A673 (cell line): ENCODE data around the gene LDHB. TPM values are rescaled to one million over a fixed set of nuclear protein-coding genes. Genes with fewer than 3 reads are reported as not detected.
"Not testable (repeated sequence)": the region's sequence is repeated elsewhere in the genome, so short reads cannot be mapped to it uniquely, and the experiment has no call there.

Source experiments
- BruUV-seq: library from RNA; stranded (reverse); fragments of 400-500 nt; replicated peaks from 2 replicates; lab custom pipeline; 2021; lab: Mats Ljungman, UMichigan
- CTCF ChIA-PET: fragments of 300-600 bp; sonication (Branson Sonifier 250); formaldehyde crosslinking; loops from one replicate; lab custom pipeline; 2022; ENCODE audit warnings: antibody characterized with exemption; lab: Charles Lee
- POLR2A ChIA-PET: fragments of 300-600 bp; sonication (Branson Sonifier 250); formaldehyde crosslinking; loops from one replicate; lab custom pipeline; 2022; ENCODE audit warnings: antibody characterized with exemption; ENCODE audit not compliant: low non-redundant PET; lab: Charles Lee
- DNase-seq: peaks from one replicate; pipeline ENCODE4 v3.0.0-alpha.2; 2015; ENCODE audit warnings: low spot score
- H3K27ac ChIP-seq: fragments of 200-600 bp; sonication (generic); 2 replicates; pipeline ENCODE4 v1.5.1; 2016; ENCODE audit warnings: mixed run types, low read depth, mild to moderate bottlenecking, mixed read lengths, antibody characterized with exemption, low read length; ENCODE audit not compliant: poor library complexity, severe bottlenecking
- H3K27me3 ChIP-seq: fragments of 200-600 bp; sonication (generic); replicated peaks from 2 replicates; pipeline ENCODE4 v1.6.1; 2017; ENCODE audit warnings: mixed run types, low read depth, mild to moderate bottlenecking, mixed read lengths, antibody characterized with exemption, low read length; ENCODE audit not compliant: insufficient read depth, poor library complexity
- H3K36me3 ChIP-seq: fragments of 200-600 bp; sonication (generic); 2 replicates; pipeline ENCODE4 v1.6.1; 2016; ENCODE audit warnings: mixed run types, mild to moderate bottlenecking, mixed read lengths, antibody characterized with exemption, low read length; ENCODE audit not compliant: insufficient read depth, poor library complexity, severe bottlenecking
- H3K4me1 ChIP-seq: fragments of 200-600 bp; sonication (generic); 2 replicates; pipeline ENCODE4 v1.6.1; 2017; ENCODE audit warnings: mixed run types, mild to moderate bottlenecking, mixed read lengths, antibody characterized with exemption, low read length; ENCODE audit not compliant: insufficient read depth, poor library complexity, severe bottlenecking
- H3K4me3 ChIP-seq: fragments of 200-600 bp; sonication (generic); 2 replicates; pipeline ENCODE4 v1.5.1; 2016; ENCODE audit warnings: low read depth, mixed run types, mild to moderate bottlenecking, mixed read lengths, low read length; ENCODE audit not compliant: poor library complexity, severe bottlenecking
- H3K9me3 ChIP-seq: fragments of 200-600 bp; sonication (generic); 2 replicates; pipeline ENCODE4 v1.6.1; 2016; ENCODE audit warnings: mixed run types, low read depth, mild to moderate bottlenecking, mixed read lengths, antibody characterized with exemption, low read length; ENCODE audit not compliant: poor library complexity, severe bottlenecking
- CTCF ChIP-seq: fragments of 300-800, 200-600 bp; sonication (generic); conservative IDR thresholded peaks from 2 replicates; pipeline ENCODE4 v1.5.1; 2017; ENCODE audit warnings: low read depth, mild to moderate bottlenecking, antibody characterized with exemption, low read length, moderate library complexity, mixed read lengths
- EZH2 ChIP-seq: fragments of 200-600 bp; sonication (generic); IDR thresholded peaks from 2 replicates; pipeline ENCODE4 v1.6.1; 2017; ENCODE audit warnings: borderline replicate concordance, low read depth, mild to moderate bottlenecking, mixed read lengths, antibody characterized with exemption, low read length; ENCODE audit not compliant: poor library complexity, severe bottlenecking
- intact Hi-C: fragments of 100-400 bp; cut with micrococcal nuclease; formaldehyde crosslinking; loops from one replicate; pipeline ENCODE4 v1.10.0; 2022; ENCODE audit not compliant: unreplicated experiment
- total RNA-seq: library from RNA; stranded (reverse); gene quantifications from 2 replicates; pipeline ENCODE4 v1.2.3, GENCODE V29; 2021

LDHB gene
- total RNA-seq, 1 experiment from 2014 or later = 1,201 TPM

- H3K27ac ChIP-seq = no peak overlapping the region
- H3K27me3 ChIP-seq = peaks cover 49% of the 10 kb centered on the region
- no TSS peak for BruUV-seq
- no peaks in the 10 kb centered on the region for H3K4me1 ChIP-seq
- no peak for TF ChIP-seq CTCF
- DNase-seq = no peak
- H3K36me3 ChIP-seq = no peaks in the 10 kb centered on the region
- H3K9me3 ChIP-seq = no peaks in the 10 kb centered on the region
- H3K4me3 ChIP-seq = no peak overlapping the region
- POLR2A ChIA-PET = no interaction called here
- CTCF ChIA-PET = no interaction called here
- intact Hi-C loops = no loop called here
Measured at GRCh38 chr12:21675096-21675495, 17.5 kb upstream of the LDHB start.

- intact Hi-C loops, H3K4me3 ChIP-seq, DNase-seq, CTCF ChIA-PET, BruUV-seq, H3K27ac ChIP-seq, H3K9me3 ChIP-seq, H3K36me3 ChIP-seq, POLR2A ChIA-PET, H3K4me1 ChIP-seq: not testable (repeated sequence)
- peaks cover 60% of the 10 kb centered on the region for H3K27me3 ChIP-seq
Measured at GRCh38 chr12:21673830-21674552, 16.3 kb upstream of the LDHB start.

- ChIA-PET CTCF (no interaction called here), POLR2A (no interaction called here)
- Histone ChIP-seq H3K4me3 (no peak overlapping the region), H3K27ac (no peak overlapping the region), H3K36me3 (no peaks in the 10 kb centered on the region), H3K27me3 (peaks cover 78% of the 10 kb centered on the region), H3K9me3 (no peaks in the 10 kb centered on the region), H3K4me1 (no peaks in the 10 kb centered on the region)
- BruUV-seq = no TSS peak
- intact Hi-C loops = no loop called here
- DNase-seq = no peak
- TF ChIP-seq EZH2 (no peak), CTCF (no peak)
Measured at GRCh38 chr12:21672146-21672545, 14.5 kb upstream of the LDHB start.

GRCh38 chr12:21666722-21667121, 9.1 kb upstream of the LDHB start:
- no peaks in the 10 kb centered on the region for H3K36me3 ChIP-seq
- H3K4me1 ChIP-seq = no peaks in the 10 kb centered on the region
- H3K27me3 ChIP-seq = peaks cover 48% of the 10 kb centered on the region
- H3K27ac ChIP-seq = no peak overlapping the region
- no peak for DNase-seq
- intact Hi-C loops = no loop called here
- BruUV-seq = no TSS peak
- ChIA-PET CTCF (no interaction called here), POLR2A (interaction anchor here (0.6 kb wide), 1 partner anchor 117 kb away, joined by 3 read pairs; no protein-coding TSS in a partner anchor)
- TF ChIP-seq EZH2 = no peak
- TF ChIP-seq CTCF = no peak
- H3K9me3 ChIP-seq = no peaks in the 10 kb centered on the region
- no peak overlapping the region for H3K4me3 ChIP-seq
